ENCODE data around the gene TSPAN16.

DNA sequence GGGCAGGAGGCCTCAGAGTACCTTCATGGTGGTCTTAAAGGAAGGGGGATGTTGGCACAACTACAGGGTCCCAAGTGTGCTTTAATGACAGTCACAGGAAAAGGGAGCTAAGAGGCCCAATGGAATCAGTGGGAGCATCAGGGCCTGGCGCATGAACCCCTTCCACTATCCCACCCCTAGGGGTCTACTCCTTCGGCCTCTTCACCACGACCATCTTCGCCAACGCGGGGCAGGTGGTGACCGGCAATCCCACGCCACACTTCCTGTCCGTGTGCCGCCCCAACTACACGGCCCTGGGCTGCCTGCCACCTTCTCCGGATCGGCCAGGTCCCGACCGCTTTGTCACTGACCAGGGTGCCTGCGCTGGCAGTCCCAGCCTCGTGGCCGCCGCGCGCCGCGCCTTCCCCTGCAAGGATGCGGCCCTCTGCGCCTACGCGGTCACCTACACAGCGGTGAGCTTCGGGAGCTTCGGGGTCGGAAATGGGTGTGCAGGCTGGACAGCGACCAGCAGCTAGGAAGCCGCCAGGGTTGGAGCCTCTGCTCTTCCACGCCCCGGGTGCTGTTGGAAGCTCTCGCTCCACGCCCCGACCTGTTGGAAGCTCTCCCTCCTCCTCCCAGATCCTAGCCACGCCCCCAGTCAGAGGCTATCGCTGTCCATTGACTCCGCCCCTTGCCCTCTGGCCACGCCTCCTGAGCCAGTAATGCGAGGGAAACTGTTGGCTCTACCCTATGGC lies 65.2 kb downstream of the TSPAN16 start:
- TF ChIP-seq POLR2A (IDR thresholded peaks at IDR 0.05) = no peak
- TF ChIP-seq, protein P1, sequence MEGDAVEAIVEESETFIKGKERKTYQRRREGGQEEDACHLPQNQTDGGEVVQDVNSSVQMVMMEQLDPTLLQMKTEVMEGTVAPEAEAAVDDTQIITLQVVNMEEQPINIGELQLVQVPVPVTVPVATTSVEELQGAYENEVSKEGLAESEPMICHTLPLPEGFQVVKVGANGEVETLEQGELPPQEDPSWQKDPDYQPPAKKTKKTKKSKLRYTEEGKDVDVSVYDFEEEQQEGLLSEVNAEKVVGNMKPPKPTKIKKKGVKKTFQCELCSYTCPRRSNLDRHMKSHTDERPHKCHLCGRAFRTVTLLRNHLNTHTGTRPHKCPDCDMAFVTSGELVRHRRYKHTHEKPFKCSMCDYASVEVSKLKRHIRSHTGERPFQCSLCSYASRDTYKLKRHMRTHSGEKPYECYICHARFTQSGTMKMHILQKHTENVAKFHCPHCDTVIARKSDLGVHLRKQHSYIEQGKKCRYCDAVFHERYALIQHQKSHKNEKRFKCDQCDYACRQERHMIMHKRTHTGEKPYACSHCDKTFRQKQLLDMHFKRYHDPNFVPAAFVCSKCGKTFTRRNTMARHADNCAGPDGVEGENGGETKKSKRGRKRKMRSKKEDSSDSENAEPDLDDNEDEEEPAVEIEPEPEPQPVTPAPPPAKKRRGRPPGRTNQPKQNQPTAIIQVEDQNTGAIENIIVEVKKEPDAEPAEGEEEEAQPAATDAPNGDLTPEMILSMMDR (IDR thresholded peaks at IDR 0.05) = no peak

Measured in breast epithelium (tissue), 3 donors.